ENCODE results near the gene DENND11.

DENND11 gene, protein sequence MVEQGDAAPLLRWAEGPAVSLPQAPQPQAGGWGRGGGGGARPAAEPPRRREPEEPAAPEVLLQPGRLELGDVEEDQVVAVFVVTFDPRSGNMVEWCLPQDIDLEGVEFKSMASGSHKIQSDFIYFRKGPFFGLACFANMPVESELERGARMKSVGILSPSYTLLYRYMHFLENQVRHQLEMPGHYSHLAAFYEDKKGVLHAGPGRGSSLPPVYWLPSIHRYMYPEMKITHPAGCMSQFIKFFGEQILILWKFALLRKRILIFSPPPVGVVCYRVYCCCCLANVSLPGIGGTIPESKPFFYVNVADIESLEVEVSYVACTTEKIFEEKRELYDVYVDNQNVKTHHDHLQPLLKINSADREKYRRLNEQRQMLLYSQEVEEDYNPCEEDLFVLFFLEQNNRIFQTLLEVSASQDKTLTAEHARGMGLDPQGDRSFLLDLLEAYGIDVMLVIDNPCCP

DNA sequence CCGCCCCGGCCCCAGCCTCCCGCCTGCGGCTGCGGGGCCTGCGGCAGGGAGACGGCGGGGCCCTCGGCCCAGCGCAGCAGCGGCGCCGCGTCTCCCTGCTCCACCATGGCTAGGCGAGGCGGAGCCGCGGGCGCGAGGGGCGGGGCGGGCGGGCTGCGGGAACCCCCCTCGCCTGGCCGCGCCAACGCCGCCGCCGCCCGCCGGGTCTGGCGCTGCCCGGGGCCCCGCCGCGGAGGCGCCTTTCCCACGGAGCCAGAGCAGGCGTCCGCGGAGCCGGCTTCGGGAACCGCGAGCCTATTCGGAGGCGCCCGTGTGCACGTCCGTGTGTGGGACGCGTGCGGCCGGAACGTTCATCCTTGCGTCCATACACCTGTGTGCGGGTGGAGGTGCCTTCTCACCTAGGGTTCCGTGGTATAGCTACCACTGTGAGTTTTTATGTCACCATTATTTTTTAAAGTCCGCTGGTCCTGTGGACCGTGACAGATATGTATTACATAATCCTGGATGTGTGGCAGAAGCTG lies at the start of gene DENND11:
DENND11 (minus strand) TSS at position 120 of the 521 bp plus-strand sequence; CDS start at position 107, 13 bp downstream.
- peak; percentile 34 for DNase-seq (ENCODE audit: low read depth)

DNA sequence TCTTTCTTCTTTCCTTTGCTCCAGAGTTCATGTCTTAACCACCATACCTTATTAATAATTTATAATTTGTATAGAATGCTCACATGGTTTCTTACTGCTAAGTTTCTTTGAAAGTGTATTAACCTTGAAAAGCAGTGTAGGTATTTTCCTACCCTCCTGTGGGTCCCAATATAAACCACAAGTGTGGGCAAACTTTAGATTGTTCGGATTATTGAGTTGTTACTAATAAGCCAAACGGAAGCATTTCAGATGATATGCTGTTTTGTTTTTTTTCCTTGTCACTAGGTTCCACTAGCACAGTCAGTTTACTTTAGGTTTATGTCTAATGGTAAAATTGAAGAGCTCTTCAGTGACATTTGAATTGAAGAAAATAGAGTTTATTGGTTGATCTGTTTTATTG lies 46.4 kb upstream of the DENND11 start:
- no peak for DNase-seq (ENCODE audit: low read depth)

DNA sequence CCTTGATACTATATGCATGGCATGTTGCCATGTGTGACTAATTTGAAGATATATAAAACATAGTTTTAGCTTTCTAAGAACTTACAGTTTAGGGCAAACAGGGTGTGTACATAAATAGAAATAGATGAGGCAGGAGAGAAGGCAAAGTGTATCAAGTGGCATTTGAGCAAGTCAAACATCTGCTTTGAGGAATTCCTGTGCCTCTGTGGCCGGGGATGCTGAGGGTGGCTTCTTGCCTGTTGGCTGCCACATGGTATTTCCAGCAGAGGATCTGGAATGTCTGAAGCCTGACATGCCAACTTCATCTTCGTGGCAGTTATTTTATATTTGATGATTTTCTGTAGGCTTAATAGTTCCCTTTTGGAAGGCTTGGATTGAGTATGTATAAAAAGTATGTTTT lies 42.2 kb upstream of the DENND11 start:
- no peak for DNase-seq (ENCODE audit: low read depth)

DNA sequence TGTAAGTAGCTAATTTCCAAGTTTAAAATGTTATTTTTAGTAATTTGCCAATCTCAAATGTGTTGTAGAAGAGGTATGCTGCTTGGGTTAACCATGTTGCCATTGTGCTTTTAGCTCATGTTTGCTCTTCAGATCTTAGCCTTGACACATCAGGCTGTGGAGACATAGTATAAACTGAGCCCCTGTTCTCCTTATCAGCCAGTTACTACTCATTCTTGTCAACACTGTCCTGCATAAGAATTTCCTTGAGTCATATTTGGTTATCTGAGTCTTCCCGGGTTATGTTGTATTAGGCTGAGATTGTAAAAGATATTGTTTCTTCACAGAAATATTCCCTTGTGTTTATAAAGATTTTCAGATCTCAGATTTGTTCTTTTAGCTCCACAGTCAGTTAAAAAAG lies 40.3 kb upstream of the DENND11 start:
- no peak for DNase-seq (ENCODE audit: low read depth)

DNA sequence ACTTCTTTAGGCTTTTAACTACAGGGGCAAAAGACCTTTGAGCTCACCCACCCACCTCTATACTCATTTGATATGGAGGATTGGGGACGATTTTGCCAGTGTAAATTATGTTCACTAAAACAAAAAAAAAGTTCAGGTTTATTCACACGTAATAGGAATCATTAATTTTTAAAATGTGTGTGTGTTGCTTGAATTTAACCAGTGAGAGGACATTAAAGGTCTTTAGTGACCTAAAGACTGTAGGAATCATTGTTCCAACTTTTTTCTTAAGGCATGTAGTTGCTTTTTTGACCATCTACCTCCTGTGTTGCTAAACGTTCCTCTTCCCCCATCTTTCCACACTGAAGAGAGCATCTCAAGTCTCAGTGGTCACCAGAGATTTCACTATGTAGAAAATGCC lies 37.3 kb upstream of the DENND11 start:
- DNase-seq (ENCODE audit: low read depth) = no peak

DNA sequence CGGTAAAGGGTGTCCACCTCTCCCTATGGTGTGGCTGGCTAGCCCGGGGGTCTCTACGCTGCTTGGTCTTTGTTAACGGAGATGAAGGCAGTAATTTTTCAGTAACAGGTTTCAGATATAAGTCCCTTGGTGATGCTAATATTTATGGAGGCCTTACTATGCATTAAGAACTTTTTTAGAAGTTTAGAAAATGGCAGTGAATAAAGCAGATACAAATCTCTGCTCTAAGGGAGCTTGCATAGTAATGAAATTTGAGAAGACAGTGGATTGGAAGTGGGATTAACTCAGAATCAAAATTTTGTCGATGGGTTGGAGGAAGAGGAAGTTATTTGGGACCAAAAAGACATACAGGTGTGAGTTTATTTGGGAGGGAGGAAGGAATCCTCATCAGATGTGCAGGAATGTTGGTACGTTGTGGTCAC lies 36.6 kb upstream of the DENND11 start:
- DNase-seq (ENCODE audit: low read depth) = no peak

DNA sequence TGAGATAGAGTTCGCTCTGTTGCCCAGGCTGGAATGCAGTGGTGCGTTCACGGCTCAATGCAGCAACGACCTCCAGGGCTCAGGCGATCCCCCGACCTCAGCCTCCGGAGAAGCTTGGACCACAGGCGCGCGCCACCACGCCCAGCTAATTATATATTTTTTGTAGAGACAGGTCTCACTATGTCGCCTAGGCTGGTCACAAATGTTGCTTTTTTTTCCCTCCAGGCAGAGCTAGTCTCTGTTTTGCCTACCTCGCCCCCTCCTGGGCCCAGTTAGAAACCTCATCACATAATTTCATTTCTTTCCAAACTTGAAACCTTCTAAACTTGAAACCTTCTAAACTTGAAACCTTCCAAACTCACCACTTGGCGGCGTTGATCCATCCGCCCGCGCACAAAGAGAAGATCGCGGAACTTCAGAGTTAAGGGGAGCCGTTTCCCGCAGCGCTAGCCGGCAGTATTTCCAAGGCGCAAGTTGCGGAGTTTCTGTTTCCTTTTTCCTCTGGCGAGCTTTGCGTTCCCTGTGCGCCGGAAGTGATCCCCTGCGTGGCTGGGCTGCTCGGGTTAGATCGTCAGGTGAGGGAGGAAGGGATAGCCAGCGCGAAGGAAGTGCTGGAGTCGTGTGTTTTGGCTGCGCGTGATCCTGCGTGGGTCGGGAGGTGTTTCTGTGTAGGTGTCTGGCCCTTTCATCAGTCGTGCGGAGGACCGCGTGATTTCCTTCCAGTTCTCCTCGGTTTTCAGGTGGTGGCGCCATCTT lies 36.0 kb upstream of the DENND11 start, which contains the start of gene SSBP1:
SSBP1 (plus strand) TSS at position 523 of the 756 bp plus-strand sequence. CDS start 809 bp downstream, outside the sequence.
- peak; percentile 83 for DNase-seq (ENCODE audit: low read depth)

DNA sequence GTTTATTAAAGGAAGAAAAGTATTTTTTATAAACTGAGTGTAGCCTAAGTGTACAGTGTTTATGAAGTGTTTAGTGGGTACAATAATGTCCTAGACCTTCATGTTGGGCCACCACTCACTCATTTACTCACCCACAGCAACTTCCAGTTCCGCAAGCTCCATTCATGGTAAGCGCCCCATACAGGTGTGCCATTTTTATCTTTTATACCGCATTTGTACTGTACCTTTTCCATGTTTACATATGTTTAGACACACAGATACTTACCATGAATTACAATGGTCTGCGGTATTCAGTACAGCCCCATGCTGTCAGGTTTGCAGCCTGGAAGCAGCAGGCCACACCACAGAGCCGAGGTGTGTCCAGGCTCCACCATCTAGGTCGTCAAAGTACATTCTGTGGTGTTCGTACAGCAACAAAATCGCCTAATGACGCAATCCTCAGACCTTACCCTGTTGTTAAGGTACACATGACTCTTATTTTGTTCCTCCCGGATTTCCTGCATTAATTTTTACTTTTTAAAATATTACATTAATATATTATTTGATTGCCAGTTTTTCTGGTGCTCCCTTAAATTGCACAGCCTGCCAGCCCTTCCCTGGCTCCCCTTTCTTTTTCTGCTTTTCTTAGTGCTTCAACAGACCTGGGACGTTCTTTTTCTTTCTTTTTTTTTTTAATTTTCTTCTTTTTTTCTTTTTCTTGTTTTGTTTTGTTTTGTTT lies 35.3 kb upstream of the DENND11 start:
- no peak for DNase-seq (ENCODE audit: low read depth)

DNA sequence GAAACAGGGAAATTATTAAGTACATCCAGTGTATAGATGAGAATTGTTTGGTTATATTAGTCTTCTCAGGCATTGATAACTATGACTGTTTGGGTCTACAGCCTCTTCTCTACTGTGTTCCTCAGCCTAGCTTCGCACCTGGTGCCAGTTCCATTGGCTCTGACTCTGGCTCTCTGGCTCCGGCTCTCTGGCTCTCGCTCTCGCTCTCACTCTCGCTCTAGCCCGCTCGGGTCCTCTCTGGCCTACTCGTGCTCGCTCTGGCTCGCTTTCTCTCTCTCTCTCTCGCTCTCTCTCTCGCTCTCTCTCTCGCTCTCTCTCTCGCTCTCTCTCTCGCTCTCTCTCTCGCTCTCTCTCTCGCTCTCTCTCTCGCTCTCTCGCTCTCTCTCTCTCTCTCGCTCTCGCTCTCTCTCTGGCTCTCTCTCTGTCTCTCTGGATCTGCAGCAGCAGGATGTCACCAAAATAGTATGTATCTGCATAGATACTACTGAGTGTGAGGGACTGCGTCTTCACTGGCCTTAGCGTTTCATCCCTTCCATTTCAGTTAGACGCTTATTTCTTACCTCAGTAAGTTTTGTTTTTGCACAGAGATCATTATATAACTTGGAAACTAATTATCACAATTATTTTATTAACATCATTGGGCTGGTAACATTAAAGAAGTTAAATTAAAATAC lies 29.6 kb upstream of the DENND11 start:
- DNase-seq (ENCODE audit: low read depth) = no peak

DNA sequence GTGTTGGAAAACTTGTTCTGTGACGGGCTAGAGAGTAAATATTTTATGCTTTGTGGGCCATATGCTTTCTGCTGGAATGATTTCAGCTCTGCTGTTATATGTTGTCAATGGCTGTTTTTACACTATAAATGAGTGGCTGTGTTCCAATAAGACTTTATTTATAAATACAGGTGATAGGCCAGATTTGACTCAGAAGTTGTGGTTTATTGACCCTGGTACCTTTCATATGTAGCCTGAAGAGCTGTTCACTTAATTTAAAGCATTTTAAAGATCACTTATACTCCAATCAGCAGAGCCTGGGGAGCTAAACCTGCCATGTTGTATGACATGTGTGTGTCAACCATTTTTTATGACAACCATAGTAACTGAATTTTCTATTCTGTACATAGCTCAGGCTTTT lies 27.1 kb upstream of the DENND11 start:
- DNase-seq (ENCODE audit: low read depth) = no peak

DNA sequence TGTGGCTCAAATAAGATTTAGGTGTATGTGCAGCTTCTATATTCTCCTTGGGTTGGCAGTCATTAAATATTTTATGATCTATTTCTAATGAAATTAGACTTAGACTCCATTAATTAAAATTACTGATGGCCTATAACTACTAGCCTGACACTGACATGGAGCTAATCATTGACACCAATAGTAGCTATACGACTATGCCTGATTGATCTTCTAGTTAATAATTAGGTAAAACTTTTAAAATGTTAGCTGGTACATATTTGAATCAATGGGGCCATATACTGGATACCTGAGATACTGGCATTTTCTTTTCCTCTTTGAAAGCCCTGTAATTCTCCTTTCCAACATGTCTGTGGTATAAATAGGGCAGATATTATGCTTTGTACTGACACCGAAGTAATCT lies 20.6 kb upstream of the DENND11 start:
- DNase-seq (ENCODE audit: low read depth) = no peak

DNA sequence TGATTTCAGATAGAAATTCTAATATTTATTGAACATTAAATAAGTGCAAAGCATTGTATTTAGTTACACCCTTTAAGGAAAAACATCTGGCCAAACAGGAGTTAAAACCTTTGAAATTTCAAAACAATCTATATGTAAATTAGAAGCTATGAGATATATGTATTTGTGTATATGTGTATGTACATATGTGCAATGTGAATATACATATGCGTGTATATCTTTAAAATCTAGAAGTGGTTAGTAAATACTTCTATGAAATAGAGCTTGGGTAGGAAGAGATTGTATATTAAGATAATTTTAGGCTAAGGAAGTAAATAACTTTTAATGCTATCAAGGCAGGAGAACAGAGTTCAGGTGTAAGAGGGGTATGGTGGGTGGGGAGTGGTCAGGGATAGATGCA lies 15.5 kb upstream of the DENND11 start:
- no peak for DNase-seq (ENCODE audit: low read depth)

DNA sequence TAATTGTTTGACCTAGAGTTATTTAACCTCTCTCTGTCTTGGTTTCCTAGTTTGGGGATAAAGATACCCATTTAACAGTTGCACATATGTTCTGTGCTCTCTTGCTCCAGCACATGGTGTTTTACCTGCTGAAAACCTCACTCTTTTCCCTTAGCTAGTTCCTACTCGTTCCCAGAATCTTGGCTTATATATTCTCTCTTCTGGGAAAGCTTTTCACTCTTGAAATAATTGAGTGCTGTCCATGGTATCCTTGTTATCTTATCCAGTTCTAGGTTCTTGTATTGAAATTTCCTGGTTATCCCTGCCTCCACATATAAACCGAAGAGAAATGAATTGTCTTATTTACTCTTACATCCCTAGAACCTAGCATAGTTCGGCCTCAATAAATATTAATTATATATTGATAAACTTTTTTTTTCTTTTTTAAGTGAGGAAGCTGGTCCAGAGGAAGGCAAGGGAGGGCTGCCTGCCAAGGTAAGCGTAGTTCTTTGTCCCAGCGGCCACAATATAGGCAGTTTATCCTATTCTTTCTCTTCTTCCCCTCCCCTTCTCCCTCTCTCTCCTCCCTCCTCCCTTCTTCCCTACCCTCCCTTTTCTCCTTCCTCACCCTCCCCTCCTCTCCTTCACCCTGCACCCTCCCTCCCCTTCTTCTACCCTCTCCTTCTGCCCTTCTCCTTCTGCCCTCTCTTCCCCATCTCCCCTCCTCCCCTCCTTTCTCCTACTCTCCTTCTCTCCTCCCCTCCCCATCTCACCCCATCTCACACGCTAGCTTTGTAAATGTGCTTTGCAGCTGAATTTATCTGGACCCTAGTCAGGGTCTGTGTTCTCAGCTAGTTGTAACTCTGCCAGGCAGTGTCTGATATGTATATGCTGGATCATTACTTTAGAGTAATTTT lies 14.1 kb upstream of the DENND11 start:
- no peak for DNase-seq (ENCODE audit: low read depth)

DNA sequence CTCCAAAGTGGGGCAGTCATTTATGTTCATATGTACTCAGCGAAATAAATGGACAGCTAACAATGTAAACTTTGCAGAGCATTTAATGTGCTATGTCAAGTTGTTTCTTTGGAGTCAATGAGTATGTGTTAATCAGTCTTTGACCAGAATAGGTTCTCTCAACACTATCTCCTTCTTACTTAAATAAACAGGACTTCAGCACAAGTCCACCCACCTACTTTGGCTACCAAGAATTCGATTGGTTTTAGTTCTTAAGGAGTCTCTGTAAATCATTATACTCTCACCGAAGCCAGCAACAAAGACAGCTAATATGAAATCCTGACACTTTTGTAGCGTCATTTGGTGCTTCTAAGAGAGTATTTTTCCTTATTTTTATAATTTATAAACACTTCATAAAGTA lies 13.1 kb upstream of the DENND11 start:
- DNase-seq (ENCODE audit: low read depth) = no peak

DNA sequence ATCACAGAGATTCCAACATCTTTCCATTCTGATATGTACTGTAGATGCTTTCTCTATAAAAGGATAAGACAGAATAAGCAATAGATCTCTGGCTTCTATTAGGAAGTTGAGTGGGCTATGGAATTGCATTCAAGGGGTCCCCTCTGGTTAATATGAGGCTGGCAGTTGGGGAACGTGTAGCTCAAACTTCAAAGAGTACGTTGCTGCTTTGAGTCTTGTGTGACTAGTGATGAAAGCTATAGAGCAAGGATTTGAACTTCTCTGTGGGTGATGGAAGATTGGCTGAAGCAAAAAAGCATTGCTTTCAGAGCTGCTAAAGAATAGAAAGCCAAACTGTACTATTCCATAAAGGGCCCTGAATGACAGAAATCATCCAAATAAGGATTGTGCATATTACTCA lies 12.6 kb upstream of the DENND11 start:
- DNase-seq (ENCODE audit: low read depth) = no peak

DNA sequence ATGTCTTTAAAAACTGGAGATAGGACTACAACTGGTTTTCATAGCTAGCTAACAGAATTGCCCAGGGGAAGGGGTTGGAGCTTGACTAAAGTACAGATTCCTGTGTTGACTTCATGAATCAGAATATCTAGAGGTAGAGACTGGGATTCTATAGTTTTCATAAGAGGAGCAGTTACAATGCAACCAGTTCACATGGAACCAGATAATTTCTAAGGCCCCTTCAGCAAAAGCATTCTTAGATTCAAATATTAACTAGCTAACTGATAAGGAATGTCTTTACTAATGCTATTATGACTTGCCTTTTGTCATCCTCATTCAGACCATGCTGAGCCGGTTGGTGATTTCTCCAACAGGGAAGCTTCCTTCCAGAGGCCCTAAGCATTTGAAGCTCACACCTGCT lies 11.9 kb upstream of the DENND11 start:
- no peak for DNase-seq (ENCODE audit: low read depth)

DNA sequence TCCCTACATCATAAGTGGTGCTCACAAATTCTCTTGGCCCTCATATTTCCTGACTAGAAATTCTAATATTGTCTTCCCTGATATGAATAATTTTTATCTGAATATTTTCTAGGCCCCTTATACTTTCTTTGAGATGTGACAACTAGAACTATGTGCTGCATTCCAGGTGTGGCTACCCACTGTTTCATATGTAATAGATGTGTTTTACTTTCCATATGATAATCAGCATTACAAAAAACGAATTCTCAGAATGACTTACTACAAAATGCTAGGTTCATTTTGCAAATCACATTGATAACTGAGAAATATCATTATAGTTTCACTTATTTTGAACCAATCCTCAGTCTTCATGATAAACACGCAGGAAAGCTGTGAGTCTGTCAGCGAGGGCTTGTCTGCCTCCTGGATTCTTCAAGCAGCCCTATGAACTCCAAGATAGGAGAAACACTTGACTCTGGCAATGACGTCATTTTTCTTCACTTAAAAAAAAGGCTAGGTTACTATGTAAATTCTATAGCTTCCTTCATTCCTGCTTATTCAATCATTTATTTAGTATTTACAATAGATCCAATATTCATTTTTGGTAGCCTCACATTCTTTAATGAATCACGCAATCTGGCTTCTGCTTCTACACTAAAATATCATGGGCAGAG lies 10.8 kb upstream of the DENND11 start:
- no peak for DNase-seq (ENCODE audit: low read depth)

DNA sequence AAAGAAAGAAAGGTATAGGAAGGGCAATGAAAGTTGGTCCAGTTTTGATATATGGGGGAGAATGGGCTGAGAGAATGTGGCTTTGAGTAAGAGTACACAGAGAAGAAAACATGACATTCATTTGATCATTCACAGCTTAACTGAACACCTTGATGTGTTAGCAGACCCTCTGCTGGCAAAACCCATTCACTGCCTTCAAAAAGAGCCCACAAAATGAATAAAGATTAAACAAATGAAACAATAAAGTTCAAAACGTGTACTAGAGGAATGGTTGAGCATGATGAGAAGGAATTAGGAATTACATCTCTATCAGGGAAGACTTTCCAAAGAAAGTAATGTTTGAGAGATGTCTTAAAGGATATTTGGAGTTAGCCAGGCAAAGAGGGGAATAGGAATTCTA lies 8.3 kb upstream of the DENND11 start:
- no peak for DNase-seq (ENCODE audit: low read depth)

DNA sequence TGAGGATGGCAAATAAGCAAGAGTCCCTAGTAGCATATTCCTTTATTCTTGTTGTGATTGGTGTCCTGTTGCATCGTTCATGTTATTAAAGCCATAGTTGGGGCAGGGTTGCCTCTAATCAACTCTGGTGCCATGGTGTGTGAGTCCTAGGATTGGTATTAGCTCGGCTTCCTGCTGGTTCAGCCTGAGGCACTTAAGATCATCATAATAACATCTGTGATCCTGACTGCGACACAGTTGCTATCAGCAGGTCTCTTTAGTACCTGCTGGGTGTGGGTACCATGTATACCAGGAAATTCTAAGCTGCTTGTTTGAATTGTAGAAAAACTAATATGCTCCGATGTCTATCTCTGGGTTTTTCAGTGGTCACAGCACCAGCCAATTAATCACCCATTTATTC lies 7.8 kb upstream of the DENND11 start:
- no peak for DNase-seq (ENCODE audit: low read depth)

DNA sequence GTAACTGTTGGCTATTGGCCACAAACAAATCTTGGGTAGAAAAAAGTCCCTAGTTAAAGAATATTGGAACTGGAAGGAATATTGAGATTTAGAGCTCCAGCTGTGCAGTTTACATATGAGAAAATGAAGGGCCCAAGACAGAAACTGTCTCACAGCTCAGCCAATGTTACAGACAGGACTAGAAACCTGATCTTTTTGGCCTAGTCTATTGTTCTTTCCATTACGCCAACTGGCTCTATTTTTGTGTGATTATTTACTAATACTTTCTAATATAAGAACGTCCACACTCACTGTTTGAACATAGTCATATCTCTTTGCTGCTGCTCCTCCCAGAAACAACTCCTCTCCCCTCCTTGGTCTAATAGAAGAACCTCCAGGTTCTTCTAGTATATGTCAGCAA lies 7.4 kb upstream of the DENND11 start:
- no peak for DNase-seq (ENCODE audit: low read depth)
